Duodenal mucosa (tissue), 2 donors: Measurements from ENCODE around the gene UBE3B.

Source experiments
- H3K27ac ChIP-seq: one replicate; pipeline ENCODE4 v1.7.0; 2013; ENCODE audit warnings: low read depth, low read length
- H3K27me3 ChIP-seq, 2 donors: one replicate each; pipeline ENCODE4 v1.7.0; 2013; ENCODE audit warnings: low read length in 2 of 2, control low read depth in 1 of 2; ENCODE audit not compliant: insufficient read depth in 2 of 2, control insufficient read depth in 1 of 2
- H3K36me3 ChIP-seq, 2 donors: one replicate each; pipeline ENCODE4 v1.7.0; 2013; ENCODE audit warnings: low read length in 2 of 2, control low read depth in 1 of 2; ENCODE audit not compliant: insufficient read depth in 2 of 2, control insufficient read depth in 1 of 2
- H3K4me1 ChIP-seq, 2 donors: one replicate each; pipeline ENCODE4 v1.7.0; 2013; ENCODE audit warnings: low read length in 2 of 2, control low read depth in 1 of 2; ENCODE audit not compliant: insufficient read depth in 2 of 2, control insufficient read depth in 1 of 2
- H3K4me3 ChIP-seq, 2 donors: one replicate each; pipeline ENCODE4 v1.7.0; 2013; ENCODE audit warnings: low read length in 2 of 2, low read depth in 1 of 2
- H3K9ac ChIP-seq, 2 donors: one replicate each; pipeline ENCODE4 v1.7.0; 2013; ENCODE audit warnings: low read length in 2 of 2, low read depth in 1 of 2
- H3K9me3 ChIP-seq, 2 donors: one replicate each; pipeline ENCODE4 v1.7.0; 2013; ENCODE audit warnings: low read length in 2 of 2, control low read depth in 1 of 2; ENCODE audit not compliant: control insufficient read depth in 1 of 2

UBE3B gene

GRCh38 chr12:109524466-109525278 lies 47.2 kb downstream of the UBE3B start:
- Histone ChIP-seq H3K4me1 (peaks cover 0 to 4% of the 10 kb centered on the region in 2 donors), H3K36me3 (peaks cover 47 to 83% of the 10 kb centered on the region in 2 donors), H3K4me3 (no peak overlapping the region), H3K9me3 (no peaks in the 10 kb centered on the region), H3K27ac (no peak overlapping the region), H3K9ac (no peak overlapping the region), H3K27me3 (no peaks in the 10 kb centered on the region)

DNA sequence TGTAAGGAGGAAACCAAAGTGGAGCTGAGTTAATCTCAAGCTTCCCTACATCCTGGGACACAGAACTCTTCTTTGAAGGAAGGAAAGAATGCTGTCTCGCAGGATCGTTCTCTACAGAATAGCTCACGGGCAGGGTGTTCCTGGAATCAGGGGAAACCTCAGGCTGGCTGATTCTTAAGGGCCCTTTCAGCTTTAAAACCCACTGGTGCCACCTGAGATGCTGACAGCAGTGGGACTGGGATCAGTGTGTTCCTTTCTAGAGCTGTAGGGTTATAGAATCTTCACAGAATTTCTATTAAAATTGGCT lies 47.8 kb downstream of the UBE3B start:
- H3K4me3 ChIP-seq: no peak overlapping the region
- peaks cover 47 to 83% of the 10 kb centered on the region in 2 donors for H3K36me3 ChIP-seq

DNA sequence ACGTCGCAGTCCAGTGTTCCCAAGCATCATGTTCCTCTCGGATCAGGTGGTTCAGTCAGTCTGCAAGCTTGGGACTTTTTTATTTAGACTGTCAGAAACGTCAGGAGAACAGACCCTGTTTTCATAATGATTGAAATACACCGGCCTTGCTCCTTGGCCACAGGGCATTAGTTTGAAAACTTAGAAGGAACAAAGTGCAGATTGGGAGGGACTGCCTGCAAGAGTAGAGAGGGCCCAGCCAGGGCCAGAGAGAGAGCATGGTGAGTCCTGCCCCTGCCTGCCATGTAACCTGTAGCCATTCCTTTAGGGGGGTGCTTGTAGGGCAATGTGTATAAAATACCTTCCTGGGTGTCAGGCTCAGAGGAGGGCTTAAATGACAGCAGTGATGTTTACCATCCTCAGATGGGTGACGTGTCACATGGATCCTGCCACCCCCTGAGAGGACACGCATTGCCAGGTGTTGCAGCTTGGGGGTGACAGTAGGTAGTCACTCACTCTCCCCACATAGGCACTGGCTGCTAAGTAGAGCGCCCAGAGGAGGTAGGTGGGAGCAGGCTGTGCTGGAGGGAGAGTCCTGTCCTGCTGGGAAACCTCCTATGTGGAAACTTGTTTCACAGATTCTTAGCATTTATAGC lies 50.2 kb downstream of the UBE3B start:
- no peak overlapping the region for H3K27ac ChIP-seq
- H3K9ac ChIP-seq: no peak overlapping the region
- H3K27me3 ChIP-seq: no peaks in the 10 kb centered on the region
- H3K4me1 ChIP-seq: no peaks in the 10 kb centered on the region
- H3K4me3 ChIP-seq: no peak overlapping the region
- H3K36me3 ChIP-seq: peaks cover 33 to 78% of the 10 kb centered on the region in 2 donors
- H3K9me3 ChIP-seq: no peaks in the 10 kb centered on the region

More for the DNA sequence above, 47.8 kb downstream of the UBE3B start:
- no peak overlapping the region for H3K9ac ChIP-seq
- no peaks in the 10 kb centered on the region for H3K4me1 ChIP-seq
- H3K27me3 ChIP-seq: no peaks in the 10 kb centered on the region
- no peak overlapping the region for H3K27ac ChIP-seq
- H3K9me3 ChIP-seq: no peaks in the 10 kb centered on the region

DNA sequence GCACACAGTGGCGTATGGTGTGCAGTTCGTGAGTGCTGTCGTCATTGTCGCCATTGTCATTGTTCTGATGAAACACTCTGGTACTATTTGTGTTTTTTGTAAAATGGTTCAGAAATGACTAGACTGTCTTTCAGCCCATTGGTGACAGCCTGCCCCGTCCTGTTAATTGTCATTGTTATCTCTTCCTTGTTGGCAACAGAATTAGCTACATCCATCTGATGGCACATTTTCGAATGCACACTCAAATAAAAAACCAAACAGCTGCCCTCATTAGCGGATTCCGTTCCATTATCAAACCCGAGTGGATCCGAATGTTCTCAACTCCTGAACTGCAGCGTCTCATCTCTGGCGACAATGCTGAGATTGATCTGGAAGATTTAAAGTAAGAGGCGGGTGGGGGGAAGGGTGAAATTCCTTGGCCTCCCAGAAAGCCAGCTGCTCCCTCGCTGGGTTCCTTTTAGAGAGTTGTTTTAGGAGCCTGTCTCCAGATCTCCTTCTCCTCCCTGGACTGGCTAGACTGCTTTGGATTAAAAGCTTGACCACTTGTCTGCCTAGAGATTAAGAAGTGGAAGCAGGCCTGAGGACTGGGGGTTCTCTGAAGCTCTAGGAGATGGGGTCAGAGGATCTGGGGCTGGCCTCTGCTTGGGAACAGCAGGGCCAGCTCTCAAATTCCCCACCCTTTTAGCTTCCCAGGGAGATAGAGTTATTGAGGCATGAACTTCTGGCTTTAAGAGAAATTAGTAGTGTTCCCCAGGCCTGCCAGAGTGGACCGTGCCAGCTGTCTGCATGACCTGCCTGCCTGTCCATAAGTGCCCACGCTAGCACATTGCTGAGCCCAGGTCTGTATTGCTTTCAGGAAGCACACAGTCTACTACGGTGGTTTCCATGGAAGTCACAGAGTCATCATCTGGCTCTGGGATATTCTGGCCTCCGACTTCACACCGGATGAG lies 52.5 kb downstream of the UBE3B start:
- Histone ChIP-seq H3K27ac (peak overlapping the region; percentile 5), H3K9ac (no peak overlapping the region), H3K36me3 (peaks cover 26 to 79% of the 10 kb centered on the region in 2 donors), H3K9me3 (no peaks in the 10 kb centered on the region), H3K4me1 (no peaks in the 10 kb centered on the region), H3K27me3 (no peaks in the 10 kb centered on the region), H3K4me3 (no peak overlapping the region)

DNA sequence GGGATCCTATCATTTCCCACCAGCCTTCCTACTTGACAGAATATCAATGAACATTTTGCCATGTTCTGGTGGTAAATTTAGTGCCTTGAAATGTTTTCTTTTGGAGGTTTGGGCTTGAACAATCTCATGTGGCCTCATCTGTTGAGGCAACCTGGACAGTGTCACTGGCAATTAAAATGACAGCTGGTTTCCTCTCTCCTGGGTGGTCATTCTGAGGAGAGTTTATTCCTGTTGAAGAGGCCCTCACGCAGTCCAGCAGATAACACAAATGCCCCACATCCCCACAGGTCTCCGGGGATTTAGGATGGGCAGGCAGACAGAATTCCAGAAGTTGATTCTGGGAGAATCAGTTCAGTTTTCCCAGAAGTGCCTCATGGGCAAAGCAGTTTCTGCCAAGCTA lies 54.0 kb downstream of the UBE3B start:
- H3K27me3 ChIP-seq: no peaks in the 10 kb centered on the region
- no peak overlapping the region for H3K9ac ChIP-seq
- no peaks in the 10 kb centered on the region for H3K4me1 ChIP-seq
- H3K27ac ChIP-seq: no peak overlapping the region
- no peaks in the 10 kb centered on the region for H3K9me3 ChIP-seq
- peaks cover 18 to 73% of the 10 kb centered on the region in 2 donors for H3K36me3 ChIP-seq
- H3K4me3 ChIP-seq: no peak overlapping the region

DNA sequence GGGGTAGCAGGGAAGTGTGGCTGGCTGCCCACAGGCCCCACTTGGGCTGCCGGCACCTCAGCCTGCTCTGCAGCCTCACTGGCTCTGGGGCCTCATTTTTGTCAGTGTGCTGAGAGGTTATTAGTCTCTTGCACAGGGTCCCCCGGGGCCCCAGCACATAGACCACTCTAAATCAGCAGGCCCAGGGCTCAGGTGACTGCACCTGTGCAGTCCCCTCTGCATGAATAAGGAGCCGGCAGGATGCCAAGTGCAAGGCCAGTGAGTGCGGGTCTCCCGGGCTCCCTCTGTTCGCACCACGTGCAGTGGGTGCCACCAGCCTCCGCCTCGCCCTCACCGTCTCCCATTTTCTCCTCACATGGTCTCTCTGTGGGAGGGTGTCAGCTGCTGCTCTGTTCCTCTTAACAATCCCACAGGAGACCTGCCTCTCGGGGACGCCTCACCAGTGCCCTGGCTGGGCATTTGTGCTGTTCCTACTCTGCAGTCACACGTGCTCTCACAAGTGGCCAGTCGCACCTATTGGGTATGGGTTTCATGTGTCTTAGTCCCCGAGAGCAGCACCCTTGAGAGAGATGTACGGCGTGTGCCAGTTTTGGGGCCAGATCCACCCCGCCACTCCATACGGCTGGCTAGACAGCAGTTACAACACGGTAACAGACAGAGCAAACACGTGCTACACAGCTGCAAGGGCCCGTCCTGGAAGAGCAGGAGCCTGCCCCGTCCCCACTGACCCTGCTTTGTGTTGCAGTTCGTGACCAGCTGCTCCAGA lies 55.5 kb downstream of the UBE3B start:
- Histone ChIP-seq H3K27ac (no peak overlapping the region), H3K4me3 (no peak overlapping the region), H3K9ac (no peak overlapping the region), H3K36me3 (peaks cover 16 to 60% of the 10 kb centered on the region in 2 donors), H3K9me3 (no peaks in the 10 kb centered on the region), H3K4me1 (no peaks in the 10 kb centered on the region), H3K27me3 (no peaks in the 10 kb centered on the region)

GRCh38 chr12:109533487-109533740 lies 56.0 kb downstream of the UBE3B start:
- Histone ChIP-seq H3K4me1 (no peaks in the 10 kb centered on the region), H3K36me3 (peaks cover 14 to 57% of the 10 kb centered on the region in 2 donors), H3K27ac (no peak overlapping the region), H3K27me3 (no peaks in the 10 kb centered on the region), H3K9me3 (no peaks in the 10 kb centered on the region), H3K9ac (no peak overlapping the region), H3K4me3 (no peak overlapping the region)

GRCh38 chr12:109534456-109534855 lies 57.0 kb downstream of the UBE3B start:
- Histone ChIP-seq H3K36me3 (peaks cover 14 to 54% of the 10 kb centered on the region in 2 donors), H3K4me3 (no peak overlapping the region), H3K27me3 (no peaks in the 10 kb centered on the region), H3K27ac (no peak overlapping the region), H3K9ac (no peak overlapping the region), H3K4me1 (no peaks in the 10 kb centered on the region), H3K9me3 (no peaks in the 10 kb centered on the region)

DNA sequence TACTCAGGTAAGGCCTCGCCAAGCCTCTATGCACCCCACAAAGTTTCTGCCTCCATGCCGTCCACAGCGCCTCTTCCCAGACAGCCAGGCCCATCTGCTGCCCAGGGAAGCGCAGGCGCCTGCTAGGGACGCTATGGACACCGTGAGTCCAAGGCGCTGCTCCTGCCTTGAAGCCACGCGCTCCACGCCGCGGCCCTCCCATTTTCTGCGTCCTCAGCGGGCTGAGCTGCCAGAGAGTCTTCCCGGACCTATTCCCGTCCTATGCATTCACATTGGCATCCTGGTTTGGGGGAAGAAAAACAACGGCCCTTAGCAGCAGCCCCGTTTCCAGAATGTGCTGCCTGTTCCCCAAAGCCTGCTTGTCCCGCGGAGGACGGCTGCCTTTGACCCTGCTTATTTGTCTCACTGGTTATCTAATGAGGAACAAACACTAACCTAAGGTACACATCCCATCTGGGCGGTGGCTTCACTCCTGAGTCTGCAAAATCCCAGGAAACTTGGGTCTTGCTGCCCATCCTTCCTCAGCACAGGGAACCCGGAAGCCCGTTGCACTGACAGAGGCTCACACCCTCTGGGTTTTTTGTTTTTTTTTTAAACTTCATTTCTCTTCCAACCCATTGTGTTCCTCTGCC lies 57.9 kb downstream of the UBE3B start:
- Histone ChIP-seq H3K4me3 (no peak overlapping the region), H3K9ac (no peak overlapping the region), H3K4me1 (no peaks in the 10 kb centered on the region), H3K9me3 (no peaks in the 10 kb centered on the region), H3K27ac (no peak overlapping the region), H3K27me3 (no peaks in the 10 kb centered on the region), H3K36me3 (peaks cover 12 to 46% of the 10 kb centered on the region in 2 donors)
